CD14-positive monocyte (primary cell): Measurements from ENCODE around the gene DYNC1H1. TPM values are rescaled to one million over a fixed set of nuclear protein-coding genes. Genes with fewer than 3 reads are reported as not detected.

Source experiments
- DNase-seq, 3 donors: peaks; one replicate each; pipeline ENCODE4 v3.0.0-alpha.2; 2011 to 2022
- H2AFZ ChIP-seq: 2 replicates; pipeline ENCODE4 v1.6.0; 2012; ENCODE audit warnings: mild to moderate bottlenecking, low read depth, low read length, inconsistent platforms; ENCODE audit not compliant: insufficient read depth, poor library complexity, severe bottlenecking
- H3K27ac ChIP-seq, 2 donors: 1 replicate in 1 of 2; 2 replicates in 1 of 2; pipeline ENCODE4 v1.5.1; 2012 to 2013; ENCODE audit warnings: low read length in 2 of 2, control low read depth in 1 of 2, inconsistent platforms in 1 of 2, low read depth in 1 of 2, mild to moderate bottlenecking in 1 of 2
- H3K27me3 ChIP-seq, 2 donors: one replicate each; pipeline versions ENCODE4 v1.6.0 to v1.6.1; 2011 to 2013; ENCODE audit warnings: low read length in 2 of 2; ENCODE audit not compliant: control insufficient read depth in 2 of 2, insufficient read depth in 2 of 2
- H3K36me3 ChIP-seq, 2 donors: replicated peaks in 1 of 2; 1 replicate in 1 of 2; 2 replicates in 1 of 2; pipeline versions ENCODE4 v1.5.1 to v1.6.1; 2012 to 2013; ENCODE audit warnings: low read length in 2 of 2, control low read depth in 1 of 2, inconsistent platforms in 1 of 2, mild to moderate bottlenecking in 1 of 2; ENCODE audit not compliant: insufficient read depth in 2 of 2, control insufficient read depth in 1 of 2
- H3K4me1 ChIP-seq, 2 donors: 1 replicate in 1 of 2; 2 replicates in 1 of 2; pipeline versions ENCODE4 v1.5.1 to v1.6.1; 2012 to 2013; ENCODE audit warnings: low read length in 2 of 2, control low read depth in 1 of 2, inconsistent platforms in 1 of 2, mild to moderate bottlenecking in 1 of 2, moderate library complexity in 1 of 2; ENCODE audit not compliant: insufficient read depth in 2 of 2, control insufficient read depth in 1 of 2
- H3K4me2 ChIP-seq: replicated peaks from 2 replicates; pipeline ENCODE3; 2012; ENCODE audit warnings: low read length, moderate library complexity, mild to moderate bottlenecking; ENCODE audit not compliant: poor library complexity, severe bottlenecking; ENCODE audit errors: extremely low read depth
- H3K4me3 ChIP-seq, 3 experiments: fragments of 200-600 bp in 1 of 3; sonication (generic) in 1 of 3; replicated peaks in 1 of 3; 1 replicate in 2 of 3; 2 replicates in 1 of 3; pipeline ENCODE4 v1.5.1; 2011 to 2013; ENCODE audit warnings: low read length in 3 of 3, mild to moderate bottlenecking in 3 of 3, control low read depth in 2 of 3, low read depth in 2 of 3, inconsistent platforms in 1 of 3, moderate library complexity in 1 of 3
- H3K79me2 ChIP-seq: 2 replicates; pipeline ENCODE4 v1.6.0; 2012; ENCODE audit warnings: mild to moderate bottlenecking, control low read depth, inconsistent platforms, low read length, moderate library complexity; ENCODE audit not compliant: insufficient read depth
- H3K9ac ChIP-seq: 2 replicates; pipeline ENCODE4 v1.6.0; 2017; ENCODE audit warnings: low read length, mild to moderate bottlenecking; ENCODE audit not compliant: insufficient read depth, poor library complexity, severe bottlenecking
- H3K9me3 ChIP-seq, 2 donors: replicated peaks in 1 of 2; 1 replicate in 1 of 2; 2 replicates in 1 of 2; pipeline versions ENCODE4 v1.5.1 to v1.6.1; 2012 to 2013; ENCODE audit warnings: low read length in 2 of 2, control low read depth in 1 of 2; ENCODE audit not compliant: control insufficient read depth in 1 of 2, insufficient read depth in 1 of 2
- H4K20me1 ChIP-seq: 2 replicates; pipeline ENCODE4 v1.6.0; 2012; ENCODE audit warnings: mild to moderate bottlenecking, low read length, control low read depth, moderate library complexity; ENCODE audit not compliant: insufficient read depth
- H3K27ac Mint-ChIP-seq, 7 donors: one replicate each; pipeline ENCODE4 v1.8.0; 2020; ENCODE audit warnings: mild to moderate bottlenecking in 7 of 7, mixed read lengths in 7 of 7, moderate library complexity in 6 of 7, inconsistent platforms in 2 of 7
- H3K27me3 Mint-ChIP-seq, 3 donors: one replicate each; pipeline ENCODE4 v1.8.0; 2021 to 2022; ENCODE audit warnings: low read depth in 3 of 3, mild to moderate bottlenecking in 3 of 3, mixed read lengths in 3 of 3, moderate library complexity in 3 of 3, inconsistent platforms in 1 of 3
- H3K36me3 Mint-ChIP-seq, 2 donors: one replicate each; pipeline ENCODE4 v1.8.0; 2020; ENCODE audit warnings: mixed read lengths in 2 of 2, inconsistent platforms in 1 of 2, mild to moderate bottlenecking in 1 of 2
- H3K4me1 Mint-ChIP-seq: one replicate; pipeline ENCODE4 v1.8.0; 2020; ENCODE audit warnings: mild to moderate bottlenecking, mixed read lengths
- H3K4me3 Mint-ChIP-seq, 2 donors: one replicate each; pipeline ENCODE4 v1.8.0; 2020; ENCODE audit warnings: mild to moderate bottlenecking in 2 of 2, mixed read lengths in 2 of 2, moderate library complexity in 1 of 2
- H3K9me3 Mint-ChIP-seq, 7 donors: one replicate each; pipeline ENCODE4 v1.8.0; 2020 to 2022; ENCODE audit warnings: mixed read lengths in 7 of 7, mild to moderate bottlenecking in 6 of 7, moderate library complexity in 6 of 7, inconsistent platforms in 2 of 7
- CTCF ChIP-seq: fragments of 200-600 bp; IDR thresholded peaks from one replicate; pipeline ENCODE4 v1.8.0; 2022; ENCODE audit warnings: antibody characterized with exemption, mild to moderate bottlenecking
- WGBS: methylation state at CpG from one replicate; pipeline ENCODE4 v1.1.5; 2013; ENCODE audit warnings: missing lambda C conversion rate; ENCODE audit not compliant: insufficient coverage; 5-methylcytosine and 5-hydroxymethylcytosine counted together
- intact Hi-C, 2 donors: fragments of 100-400 bp; cut with micrococcal nuclease; formaldehyde crosslinking; loops; one replicate each; pipeline versions ENCODE4 v1.15.0 to v1.15.1; 2023
- polyA plus RNA-seq, 3 donors: library from polyadenylated mRNA; depleted of rRNA in 1 of 3; unstranded in 2 of 3; stranded (reverse) in 1 of 3; fragments of 300-500 nt in 2 of 3; fragments of >200 nt in 1 of 3; fragmentation: Illumina TruSeq in 2 of 3; gene quantifications; 1 replicate in 2 of 3; 2 replicates in 1 of 3; pipeline ENCODE4 v1.2.3, GENCODE V29; 2012 to 2021

Gene DYNC1H1
- polyA plus RNA-seq, 3 donors = 14.7 to 87.3 (median 23.6) TPM

GRCh38 chr14:102090713-102091112, 126.3 kb downstream of the DYNC1H1 start:
- Histone ChIP-seq H3K36me3 (peaks cover 0 to 2% of the 10 kb centered on the region in 2 donors), H3K4me1 (peaks cover 20 to 24% of the 10 kb centered on the region in 2 donors), H2AFZ (no peak overlapping the region), H3K27ac (no peak overlapping the region), H3K27me3 (peaks cover 0 to 9% of the 10 kb centered on the region in 2 donors), H4K20me1 (peaks cover 1% of the 10 kb centered on the region), H3K9me3 (no peaks in the 10 kb centered on the region), H3K4me2 (no peak overlapping the region), H3K9ac (no peak overlapping the region), H3K79me2 (peaks cover 16% of the 10 kb centered on the region), H3K4me3 (no peak overlapping the region)
- Mint-ChIP-seq H3K36me3 (peaks cover 6 to 8% of the 10 kb centered on the region in 2 donors), H3K9me3 (peaks cover 0 to 5% (median 0%) of the 10 kb centered on the region in 7 donors), H3K27me3 (peaks cover 9 to 16% (median 15%) of the 10 kb centered on the region in 3 donors), H3K4me3 (no peak overlapping the region), H3K27ac (no peak overlapping the region), H3K4me1 (peaks cover 30% of the 10 kb centered on the region)
- intact Hi-C loops = loop anchor here in 1 of 2 donors (10.0 kb wide), 1 partner anchor 46 kb away; no protein-coding TSS in a partner anchor
- 96% methylated on average over 3 of the region's 3 CpGs for WGBS
- no peak for DNase-seq
- TF ChIP-seq CTCF = no peak

GRCh38 chr14:102092806-102093205, 128.4 kb downstream of the DYNC1H1 start:
- peaks cover 0 to 5% (median 0%) of the 10 kb centered on the region in 7 donors for H3K9me3 Mint-ChIP-seq
- H3K27me3 Mint-ChIP-seq = peaks cover 9 to 19% (median 15%) of the 10 kb centered on the region in 3 donors
- peaks cover 26% of the 10 kb centered on the region for H3K4me1 Mint-ChIP-seq
- TF ChIP-seq CTCF = no peak
- Histone ChIP-seq H2AFZ (no peak overlapping the region), H4K20me1 (no peaks in the 10 kb centered on the region), H3K36me3 (no peaks in the 10 kb centered on the region), H3K9ac (no peak overlapping the region), H3K79me2 (peaks cover 2% of the 10 kb centered on the region), H3K4me3 (no peak overlapping the region), H3K9me3 (no peaks in the 10 kb centered on the region), H3K27ac (no peak overlapping the region), H3K4me2 (no peak overlapping the region), H3K27me3 (peaks cover 0 to 9% of the 10 kb centered on the region in 2 donors), H3K4me1 (peaks cover 12 to 14% of the 10 kb centered on the region in 2 donors)
- no peak for DNase-seq
- no peak overlapping the region for H3K27ac Mint-ChIP-seq
- WGBS = 85% methylated on average over 6 of the region's 10 CpGs
- intact Hi-C loops = loop anchor here in 1 of 2 donors (10.0 kb wide), 1 partner anchor 48 kb away; no protein-coding TSS in a partner anchor
- H3K4me3 Mint-ChIP-seq = no peak overlapping the region
- peaks cover 0 to 4% of the 10 kb centered on the region in 2 donors for H3K36me3 Mint-ChIP-seq
